Measurements from ENCODE around the gene PTPRN2. TPM values are rescaled to one million over a fixed set of nuclear protein-coding genes. Genes with fewer than 3 reads are reported as not detected.

The PTPRN2 gene
- total and polyA plus RNA-seq, 3 experiments from 2014 or later, result 0.33 to 1.2 (median 0.42) TPM

DNA sequence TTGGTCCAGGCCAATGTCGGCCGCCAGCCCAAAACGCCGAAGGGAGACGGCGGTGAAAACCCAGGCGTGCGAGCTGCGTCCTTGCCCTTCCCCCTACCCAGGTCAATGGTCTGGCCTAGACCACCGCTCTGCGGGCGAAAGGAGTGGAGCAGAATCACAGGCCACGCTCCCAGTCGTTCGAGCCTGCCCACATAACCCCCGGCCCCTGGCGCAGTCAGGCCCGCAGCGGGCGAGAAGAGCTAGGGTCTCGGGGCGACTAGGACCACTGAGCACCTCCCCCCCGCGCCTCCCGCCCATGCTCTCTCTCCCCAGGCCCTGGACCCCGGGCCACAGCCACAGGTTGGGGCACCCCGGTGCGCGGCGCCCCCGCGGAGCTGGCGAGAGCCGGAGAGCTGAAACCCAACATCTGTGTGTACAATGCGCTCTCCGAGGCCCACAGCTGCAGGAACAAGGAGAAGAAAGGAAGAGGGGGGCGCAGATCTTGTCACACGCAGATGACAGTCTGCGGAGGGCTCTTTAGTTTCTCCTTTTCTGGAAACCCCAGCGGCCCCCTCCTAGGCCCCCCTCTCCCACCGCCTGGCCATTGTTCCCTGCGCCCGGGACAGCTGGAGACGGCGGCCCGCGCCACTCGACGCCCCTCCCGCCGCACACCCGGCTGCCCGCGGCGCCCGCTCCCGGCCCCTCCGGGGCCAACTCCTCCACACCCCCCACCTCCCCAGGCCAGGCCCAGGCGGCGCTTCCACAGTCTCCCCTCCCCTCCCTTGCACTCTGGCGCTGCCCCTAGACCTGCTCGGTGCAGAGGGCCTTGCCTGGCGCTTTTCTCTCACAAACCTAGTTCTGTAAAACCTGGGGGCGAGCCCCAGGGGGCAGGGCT, 895.8 kb downstream of the PTPRN2 start:
- H3K4me1 ChIP-seq (ENCODE audit: insufficient read depth, low read length), result peaks cover 12% of the 10 kb centered on the region
- H3K27me3 Mint-ChIP-seq, result peaks cover 42 to 45% of the 10 kb centered on the region in 2 donors
- ChIA-PET POLR2A (no interaction called here), CTCF (no interaction called here)
- H3K4me3 ChIP-seq (ENCODE audit: low read length), result no peak overlapping the region
- H3K4me1 Mint-ChIP-seq, result peaks cover 6 to 28% (median 12%) of the 10 kb centered on the region in 3 donors
- peak in 1 of 5 donors; percentile 36 for DNase-seq
- peaks cover 0 to 3% (median 0%) of the 10 kb centered on the region in 5 donors for H3K9me3 Mint-ChIP-seq
- no peaks in the 10 kb centered on the region for H3K9me3 ChIP-seq (ENCODE audit: low read length)
- H3K27me3 ChIP-seq (ENCODE audit: insufficient read depth, low read length, poor library complexity, severe bottlenecking), result peaks cover 27% of the 10 kb centered on the region
- H3K36me3 Mint-ChIP-seq, result no peaks in the 10 kb centered on the region
- no peak overlapping the region for H3K27ac ChIP-seq (ENCODE audit: low read depth, low read length)
- H3K27ac Mint-ChIP-seq, result no peak overlapping the region
- no peaks in the 10 kb centered on the region for H3K36me3 ChIP-seq (ENCODE audit: insufficient read depth, low read length)
- H3K4me3 Mint-ChIP-seq, result peak overlapping the region in 4 of 7 donors; percentile 19 to 64 (median 42)

DNA sequence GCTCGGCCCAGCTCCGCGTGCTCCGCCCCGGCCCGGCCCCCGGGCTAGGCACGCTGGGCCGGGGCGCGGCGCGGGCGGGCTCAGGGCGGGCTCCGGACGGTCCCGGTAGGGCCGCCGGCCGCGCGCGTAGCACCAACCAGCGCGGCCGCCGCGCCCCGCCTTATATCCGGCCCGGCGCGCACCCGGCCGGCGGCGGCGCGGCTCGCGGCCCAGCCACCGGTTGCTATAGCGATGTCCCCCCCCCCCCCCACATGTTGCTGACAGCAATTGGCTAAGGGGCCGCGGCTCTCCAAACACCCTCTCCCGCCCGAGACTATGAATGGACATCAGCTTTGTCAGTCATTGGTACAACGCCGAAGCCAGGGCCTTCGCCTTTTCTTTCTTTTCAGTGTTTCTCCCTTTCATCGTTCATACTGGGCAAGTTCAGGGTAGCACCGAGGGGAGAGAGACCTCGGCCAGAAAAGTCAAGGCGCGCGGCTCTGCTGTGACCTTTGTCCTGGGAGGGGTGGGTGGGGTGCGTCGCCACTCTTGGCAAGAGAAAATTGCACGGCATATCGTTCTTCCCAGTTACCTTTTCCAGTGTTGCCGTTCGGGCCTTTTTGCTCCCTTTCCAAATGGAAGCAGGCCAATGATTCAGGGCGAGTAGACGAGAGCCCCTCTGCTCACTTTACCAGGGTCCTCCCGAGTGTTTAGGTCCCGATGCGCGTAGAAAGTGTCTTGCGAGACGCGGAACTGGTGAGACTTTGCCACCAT, 896.6 kb downstream of the PTPRN2 start:
- H3K4me3 ChIP-seq (ENCODE audit: low read length), result no peak overlapping the region
- CTCF ChIA-PET, result no interaction called here
- peaks cover 13 to 32% (median 15%) of the 10 kb centered on the region in 3 donors for H3K4me1 Mint-ChIP-seq
- H3K27me3 ChIP-seq (ENCODE audit: insufficient read depth, low read length, poor library complexity, severe bottlenecking), result peaks cover 34% of the 10 kb centered on the region
- peaks cover 18% of the 10 kb centered on the region for H3K4me1 ChIP-seq (ENCODE audit: insufficient read depth, low read length)
- H3K9me3 ChIP-seq (ENCODE audit: low read length), result no peaks in the 10 kb centered on the region
- no peaks in the 10 kb centered on the region for H3K36me3 Mint-ChIP-seq
- peak in 1 of 5 donors; percentile 29 for DNase-seq
- peak overlapping the region in 5 of 7 donors; percentile 19 to 67 (median 63) for H3K4me3 Mint-ChIP-seq
- H3K27ac Mint-ChIP-seq, result no peak overlapping the region
- no peaks in the 10 kb centered on the region for H3K36me3 ChIP-seq (ENCODE audit: insufficient read depth, low read length)
- peaks cover 50 to 53% of the 10 kb centered on the region in 2 donors for H3K27me3 Mint-ChIP-seq
- no peak overlapping the region for H3K27ac ChIP-seq (ENCODE audit: low read depth, low read length)
- H3K9me3 Mint-ChIP-seq, result peaks cover 0 to 3% (median 0%) of the 10 kb centered on the region in 5 donors
- POLR2A ChIA-PET, result no interaction called here

DNA sequence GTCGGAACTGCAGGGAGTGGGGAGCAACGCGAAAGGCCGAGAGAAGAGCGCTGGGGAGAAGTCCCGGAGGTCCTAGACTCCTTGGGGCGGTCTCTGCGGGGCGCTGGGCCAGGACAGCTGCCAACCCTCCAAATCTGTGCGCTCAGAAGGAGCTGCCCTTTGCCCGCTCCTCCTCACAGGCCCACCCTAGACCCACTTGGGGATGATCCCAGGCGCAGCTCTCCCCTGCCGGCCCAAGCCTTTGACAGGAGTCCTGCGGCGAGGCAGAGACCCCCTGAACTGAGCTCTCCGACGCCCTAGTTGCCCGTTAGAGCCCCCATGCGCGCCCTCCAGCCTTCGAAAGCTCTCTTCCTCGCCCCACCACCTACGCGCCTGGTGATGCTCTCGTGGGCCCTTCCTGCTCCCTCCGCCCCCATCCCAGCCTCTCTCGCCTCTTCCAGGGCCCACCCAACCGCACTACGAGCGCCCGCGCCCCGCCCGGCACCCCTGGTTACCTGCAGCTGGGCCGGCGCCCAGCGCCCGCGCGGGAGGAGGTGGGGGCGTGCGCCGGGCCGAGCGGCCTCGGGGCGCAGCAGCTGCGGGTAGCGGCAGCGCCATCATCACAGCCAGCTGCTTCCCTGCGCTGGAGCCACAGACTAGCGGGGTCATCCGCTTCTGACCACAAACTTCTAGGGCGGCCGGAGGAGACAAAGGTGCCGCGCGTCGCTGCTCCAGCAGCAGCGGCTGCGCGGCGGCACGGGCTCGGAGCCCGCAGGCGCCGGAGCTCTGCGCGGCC, 897.4 kb downstream of the PTPRN2 start:
- peaks cover 48 to 54% of the 10 kb centered on the region in 2 donors for H3K27me3 Mint-ChIP-seq
- Histone ChIP-seq H3K4me3 (ENCODE audit: low read length) (no peak overlapping the region), H3K36me3 (ENCODE audit: insufficient read depth, low read length) (no peaks in the 10 kb centered on the region), H3K9me3 (ENCODE audit: low read length) (no peaks in the 10 kb centered on the region), H3K27me3 (ENCODE audit: insufficient read depth, low read length, poor library complexity, severe bottlenecking) (peaks cover 35% of the 10 kb centered on the region), H3K27ac (ENCODE audit: low read depth, low read length) (no peak overlapping the region), H3K4me1 (ENCODE audit: insufficient read depth, low read length) (peaks cover 19% of the 10 kb centered on the region)
- no peak overlapping the region for H3K27ac Mint-ChIP-seq
- peak in 1 of 5 donors; percentile 11 for DNase-seq
- CTCF ChIA-PET, result no interaction called here
- H3K4me3 Mint-ChIP-seq, result peak overlapping the region in 6 of 7 donors; percentile 32 to 84 (median 64)
- POLR2A ChIA-PET, result no interaction called here
- H3K4me1 Mint-ChIP-seq, result peaks cover 13 to 32% (median 15%) of the 10 kb centered on the region in 3 donors
- no peaks in the 10 kb centered on the region for H3K9me3 Mint-ChIP-seq
- no peaks in the 10 kb centered on the region for H3K36me3 Mint-ChIP-seq

DNA sequence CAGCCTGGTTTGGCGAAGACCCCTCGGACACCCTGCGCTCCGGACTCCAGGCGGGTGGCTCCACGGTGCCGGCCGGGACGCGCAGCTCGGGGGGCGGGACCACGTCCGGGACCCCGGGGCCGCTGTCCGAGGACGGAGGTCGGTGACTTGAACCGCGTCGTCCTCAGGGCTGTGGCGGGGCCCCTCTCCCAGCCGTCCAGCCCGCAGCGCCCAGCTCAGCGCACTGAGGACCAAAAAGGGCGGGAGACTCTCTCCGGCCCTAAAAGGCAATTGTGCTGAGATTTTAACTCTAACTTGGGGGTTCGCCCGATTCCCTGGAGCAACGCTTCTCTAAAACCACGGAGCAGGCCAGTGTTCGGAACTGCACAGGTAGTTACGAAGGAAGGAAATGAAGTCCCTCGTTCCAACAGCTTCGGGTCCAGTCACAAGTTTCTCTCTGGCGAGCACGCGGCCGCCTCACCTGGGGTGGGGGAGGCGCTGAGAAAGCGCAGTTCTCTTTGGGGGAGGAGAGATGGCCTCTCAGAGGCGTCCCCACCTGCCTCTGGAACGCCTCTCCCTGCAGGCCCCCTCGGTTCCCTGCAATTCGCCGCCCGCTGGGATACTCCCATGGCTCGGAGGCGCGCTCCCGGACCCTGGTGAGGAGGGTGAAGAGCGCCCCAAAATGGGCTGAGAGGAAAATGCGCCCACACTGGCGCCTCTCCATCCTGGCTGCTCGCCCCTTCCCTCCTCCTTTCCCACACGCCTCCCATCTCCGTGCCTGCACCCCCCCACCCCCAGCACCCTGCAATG, 898.2 kb downstream of the PTPRN2 start:
- Histone ChIP-seq H3K27ac (ENCODE audit: low read depth, low read length) (no peak overlapping the region), H3K36me3 (ENCODE audit: insufficient read depth, low read length) (no peaks in the 10 kb centered on the region), H3K4me3 (ENCODE audit: low read length) (no peak overlapping the region), H3K9me3 (ENCODE audit: low read length) (no peaks in the 10 kb centered on the region), H3K27me3 (ENCODE audit: insufficient read depth, low read length, poor library complexity, severe bottlenecking) (peaks cover 35% of the 10 kb centered on the region), H3K4me1 (ENCODE audit: insufficient read depth, low read length) (peaks cover 19% of the 10 kb centered on the region)
- Mint-ChIP-seq H3K4me1 (peaks cover 13 to 32% (median 15%) of the 10 kb centered on the region in 3 donors), H3K9me3 (no peaks in the 10 kb centered on the region), H3K36me3 (no peaks in the 10 kb centered on the region), H3K27me3 (peaks cover 44 to 48% of the 10 kb centered on the region in 2 donors), H3K4me3 (no peak overlapping the region), H3K27ac (no peak overlapping the region)
- CTCF ChIA-PET, result no interaction called here
- POLR2A ChIA-PET, result no interaction called here
- peak in 1 of 5 donors; percentile 30 for DNase-seq

DNA sequence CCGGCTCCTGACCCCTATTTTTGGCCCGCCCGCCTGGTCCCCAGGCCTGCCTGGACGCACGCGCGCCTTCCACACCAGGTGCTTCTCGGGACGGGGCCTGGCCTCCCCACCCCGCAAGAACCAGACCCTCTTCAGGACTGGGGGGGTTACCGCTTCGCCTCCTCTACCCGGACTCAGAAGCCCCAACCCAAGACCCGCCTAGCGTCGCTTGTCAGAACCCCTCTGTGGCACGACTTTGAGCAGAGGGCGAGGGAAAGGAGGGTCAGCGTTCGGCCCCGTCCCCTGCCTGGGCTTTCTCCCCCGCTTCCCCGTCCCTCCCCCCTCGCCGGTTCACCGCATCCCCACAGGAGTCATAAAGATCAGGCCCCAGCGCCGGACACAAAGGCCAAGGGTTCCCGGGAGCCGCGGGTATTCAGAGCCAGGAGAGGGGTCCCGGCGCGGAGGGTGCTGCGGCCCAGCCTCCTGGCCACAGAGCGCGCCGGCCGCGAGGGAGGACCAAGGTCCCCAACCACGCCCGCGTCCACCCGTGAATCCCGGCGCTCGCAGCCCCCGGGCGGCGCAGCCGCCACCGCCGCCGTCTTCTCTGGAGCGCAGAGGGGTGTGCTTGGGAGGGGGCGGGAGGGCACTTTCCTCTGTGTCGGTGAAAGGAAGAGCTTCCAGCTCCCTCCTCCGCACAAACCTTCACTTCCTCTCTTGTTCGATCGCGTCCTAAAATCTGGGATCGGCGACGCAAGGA, 898.9 kb downstream of the PTPRN2 start:
- Histone ChIP-seq H3K27me3 (ENCODE audit: insufficient read depth, low read length, poor library complexity, severe bottlenecking) (peaks cover 33% of the 10 kb centered on the region), H3K4me1 (ENCODE audit: insufficient read depth, low read length) (peaks cover 18% of the 10 kb centered on the region), H3K4me3 (ENCODE audit: low read length) (no peak overlapping the region), H3K27ac (ENCODE audit: low read depth, low read length) (no peak overlapping the region), H3K36me3 (ENCODE audit: insufficient read depth, low read length) (no peaks in the 10 kb centered on the region), H3K9me3 (ENCODE audit: low read length) (no peaks in the 10 kb centered on the region)
- H3K27ac Mint-ChIP-seq, result no peak overlapping the region
- DNase-seq, result peak in 1 of 5 donors; percentile 36
- H3K4me3 Mint-ChIP-seq, result peak overlapping the region in 2 of 7 donors; percentile 14 to 34
- H3K9me3 Mint-ChIP-seq, result no peaks in the 10 kb centered on the region
- peaks cover 9 to 32% (median 13%) of the 10 kb centered on the region in 3 donors for H3K4me1 Mint-ChIP-seq
- POLR2A ChIA-PET, result no interaction called here
- H3K36me3 Mint-ChIP-seq, result no peaks in the 10 kb centered on the region
- CTCF ChIA-PET, result no interaction called here
- peaks cover 42 to 46% of the 10 kb centered on the region in 2 donors for H3K27me3 Mint-ChIP-seq

DNA sequence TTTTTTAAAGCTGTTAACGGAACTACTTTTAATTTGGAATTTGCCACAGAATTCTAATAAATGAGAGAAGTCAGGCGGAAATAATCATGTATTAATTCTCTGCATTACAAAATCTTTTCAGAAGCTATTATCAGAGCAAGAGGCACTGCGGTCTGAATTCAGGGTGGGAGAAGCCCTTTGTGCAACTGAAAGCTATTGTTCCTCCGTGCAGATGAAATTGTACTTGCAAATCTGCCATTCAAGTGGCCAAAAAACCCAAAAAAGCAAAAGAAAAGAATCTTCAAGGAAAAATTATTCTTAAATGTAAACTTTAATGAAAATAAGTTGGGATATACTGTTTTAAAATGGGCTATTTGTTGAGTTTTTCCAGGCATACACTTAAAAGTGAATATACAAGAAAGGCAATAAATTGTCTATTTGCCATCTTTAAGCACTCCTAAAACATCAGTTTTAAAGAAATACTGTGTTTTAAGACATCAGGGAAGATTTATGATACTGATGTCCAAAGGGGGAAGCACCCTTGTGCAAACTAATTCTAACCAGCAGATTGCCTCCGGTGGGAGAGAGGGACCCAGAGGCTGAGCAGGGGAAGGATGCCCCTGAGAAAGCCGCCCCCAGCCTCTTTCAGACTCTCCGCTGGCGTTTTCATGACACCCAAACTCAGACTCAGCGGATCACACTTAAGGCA, 899.6 kb downstream of the PTPRN2 start:
- H3K9me3 Mint-ChIP-seq, result no peaks in the 10 kb centered on the region
- H3K36me3 Mint-ChIP-seq, result no peaks in the 10 kb centered on the region
- peaks cover 9 to 35% (median 15%) of the 10 kb centered on the region in 3 donors for H3K4me1 Mint-ChIP-seq
- ChIA-PET POLR2A (no interaction called here), CTCF (no interaction called here)
- no peaks in the 10 kb centered on the region for H3K9me3 ChIP-seq (ENCODE audit: low read length)
- no peak overlapping the region for H3K27ac Mint-ChIP-seq
- no peak for DNase-seq
- no peaks in the 10 kb centered on the region for H3K36me3 ChIP-seq (ENCODE audit: insufficient read depth, low read length)
- peaks cover 40% of the 10 kb centered on the region for H3K27me3 ChIP-seq (ENCODE audit: insufficient read depth, low read length, poor library complexity, severe bottlenecking)
- peaks cover 21% of the 10 kb centered on the region for H3K4me1 ChIP-seq (ENCODE audit: insufficient read depth, low read length)
- H3K4me3 ChIP-seq (ENCODE audit: low read length), result no peak overlapping the region
- peak overlapping the region in 3 of 7 donors; percentile 14 to 34 (median 20) for H3K4me3 Mint-ChIP-seq
- H3K27me3 Mint-ChIP-seq, result peaks cover 45 to 53% of the 10 kb centered on the region in 2 donors
- no peak overlapping the region for H3K27ac ChIP-seq (ENCODE audit: low read depth, low read length)

Data from CD8-positive, alpha-beta memory T cell (primary cell).